IMR-90 (cell line): ENCODE results near the gene APIP. TPM values are rescaled to one million over a fixed set of nuclear protein-coding genes. Genes with fewer than 3 reads are reported as not detected.

Source experiments
- ATAC-seq: fragments of 200-7000 bp; cut with Tn5 transposase; 2 replicates; pipeline ENCODE4 v1.9.1; 2020; ENCODE audit warnings: low read depth, mild to moderate bottlenecking, moderate library complexity
- BruUV-seq: library from RNA; stranded (reverse); fragments of 400-500 nt; replicated peaks from 2 replicates; lab custom pipeline; 2021; lab: Mats Ljungman, UMichigan
- CTCF ChIA-PET: fragments of 300-600 bp; formaldehyde crosslinking; extraction: SDS; loops from one replicate; lab custom pipeline; 2021; ENCODE audit warnings: antibody characterized with exemption; lab: Yijun Ruan, JAX
- POLR2A ChIA-PET: fragments of 300-600 bp; sonication (Branson Sonifier 250); formaldehyde crosslinking; loops from one replicate; lab custom pipeline; 2022; ENCODE audit warnings: antibody characterized with exemption; ENCODE audit not compliant: unreplicated experiment; lab: Charles Lee
- DNase-seq: peaks from one replicate; pipeline ENCODE4 v3.0.0; 2013
- H2AFZ ChIP-seq: replicated peaks from 2 replicates; pipeline ENCODE3; 2013; ENCODE audit warnings: low read length, mild to moderate bottlenecking; ENCODE audit not compliant: poor library complexity
- H2AK5ac ChIP-seq: 2 replicates; pipeline ENCODE4 v1.6.1; 2013; ENCODE audit warnings: low read depth, low read length, inconsistent platforms
- H2AK9ac ChIP-seq: replicated peaks from 2 replicates; pipeline ENCODE3; 2013; ENCODE audit warnings: mild to moderate bottlenecking, low read depth, low read length, moderate library complexity; ENCODE audit not compliant: poor library complexity
- H2BK120ac ChIP-seq: 2 replicates; pipeline ENCODE4 v1.6.1; 2013; ENCODE audit warnings: low read depth, low read length, inconsistent platforms
- H2BK15ac ChIP-seq: 3 replicates; pipeline ENCODE4 v1.6.1; 2013; ENCODE audit warnings: low read depth, low read length, inconsistent platforms
- H2BK20ac ChIP-seq: 2 replicates; pipeline ENCODE4 v1.6.1; 2013; ENCODE audit warnings: low read depth, mild to moderate bottlenecking, inconsistent platforms, low read length, moderate library complexity
- H2BK5ac ChIP-seq: 2 replicates; pipeline ENCODE4 v1.6.1; 2013; ENCODE audit warnings: mild to moderate bottlenecking, low read depth, low read length, inconsistent platforms; ENCODE audit not compliant: poor library complexity, severe bottlenecking
- H3K14ac ChIP-seq: replicated peaks from 2 replicates; pipeline ENCODE4 v1.6.1; 2013; ENCODE audit warnings: low read depth, low read length, inconsistent platforms
- H3K18ac ChIP-seq: 2 replicates; pipeline ENCODE4 v1.6.1; 2013; ENCODE audit warnings: low read depth, low read length, control low read depth
- H3K23ac ChIP-seq: 2 replicates; pipeline ENCODE4 v1.6.1; 2013; ENCODE audit warnings: low read depth, low read length, inconsistent platforms
- H3K27ac ChIP-seq: 2 replicates; pipeline ENCODE4 v1.5.1; 2013; ENCODE audit warnings: mild to moderate bottlenecking, control low read depth, low read length; ENCODE audit not compliant: insufficient read depth
- H3K27me3 ChIP-seq: 2 replicates; pipeline ENCODE4 v1.6.1; 2013; ENCODE audit warnings: low read length; ENCODE audit not compliant: control insufficient read depth, insufficient read depth
- H3K36me3 ChIP-seq: 2 replicates; pipeline ENCODE4 v1.6.1; 2013; ENCODE audit warnings: low read length, mixed read lengths; ENCODE audit not compliant: control insufficient read depth, insufficient read depth
- H3K4ac ChIP-seq: 2 replicates; pipeline ENCODE4 v1.6.1; 2013; ENCODE audit warnings: low read depth, low read length, inconsistent platforms
- H3K4me1 ChIP-seq: 2 replicates; pipeline ENCODE4 v1.6.1; 2013; ENCODE audit warnings: low read length, mixed read lengths; ENCODE audit not compliant: control insufficient read depth, insufficient read depth
- H3K4me2 ChIP-seq: 2 replicates; pipeline ENCODE4 v1.6.1; 2013; ENCODE audit warnings: low read depth, mild to moderate bottlenecking, control low read depth, low read length, moderate library complexity
- H3K4me3 ChIP-seq: 2 replicates; pipeline ENCODE4 v1.5.1; 2013; ENCODE audit warnings: low read depth, mild to moderate bottlenecking, control low read depth, low read length, moderate library complexity; ENCODE audit not compliant: insufficient read depth
- H3K56ac ChIP-seq: 2 replicates; pipeline ENCODE4 v1.6.1; 2013; ENCODE audit warnings: low read length, inconsistent platforms; ENCODE audit not compliant: insufficient read depth; ENCODE audit errors: extremely low read depth
- H3K79me1 ChIP-seq, 2 experiments: 2 replicates each; pipeline ENCODE4 v1.6.1; 2013; ENCODE audit warnings: low read length in 2 of 2, inconsistent platforms in 1 of 2, low read depth in 1 of 2
- H3K9ac ChIP-seq: 2 replicates; pipeline ENCODE4 v1.6.1; 2013; ENCODE audit warnings: low read depth, low read length, control low read depth
- H3K9me1 ChIP-seq: 2 replicates; pipeline ENCODE4 v1.6.1; 2013; ENCODE audit warnings: low read length, inconsistent platforms; ENCODE audit not compliant: insufficient read depth
- H3K9me3 ChIP-seq: 2 replicates; pipeline ENCODE4 v1.6.1; 2013; ENCODE audit warnings: low read length; ENCODE audit not compliant: control insufficient read depth, insufficient read depth
- H4K20me1 ChIP-seq: 2 replicates; pipeline ENCODE4 v1.6.1; 2013; ENCODE audit warnings: low read length, inconsistent platforms; ENCODE audit not compliant: insufficient read depth
- H4K5ac ChIP-seq: 2 replicates; pipeline ENCODE4 v1.6.1; 2013; ENCODE audit warnings: mild to moderate bottlenecking, low read depth, low read length, control low read depth
- H4K8ac ChIP-seq, 2 experiments: 2 replicates each; pipeline ENCODE4 v1.6.1; 2013; ENCODE audit warnings: low read depth in 2 of 2, low read length in 2 of 2, control low read depth in 1 of 2, inconsistent platforms in 1 of 2
- H4K91ac ChIP-seq: 2 replicates; pipeline ENCODE4 v1.6.1; 2013; ENCODE audit warnings: low read depth, low read length, inconsistent platforms; ENCODE audit not compliant: insufficient read depth
- BHLHE40 ChIP-seq: fragments of 150-350 bp; IDR thresholded peaks from 2 replicates; pipeline ENCODE4 v1.6.1; 2016; ENCODE audit warnings: mild to moderate bottlenecking, low read depth, low read length
- CEBPB ChIP-seq: IDR thresholded peaks from 2 replicates; pipeline ENCODE4 v1.6.1; 2012; ENCODE audit warnings: low read depth, low read length, improper control_type of control experiment
- CHD1 ChIP-seq: IDR thresholded peaks from 2 replicates; pipeline ENCODE4 v1.6.1; 2012; ENCODE audit warnings: low read depth, low read length, improper control_type of control experiment
- CTCF ChIP-seq: conservative IDR thresholded peaks from 2 replicates; pipeline ENCODE4 v1.5.1; 2012; ENCODE audit warnings: mild to moderate bottlenecking, low read depth, low read length, improper control_type of control experiment
- ELK1 ChIP-seq: fragments of 150-350 bp; IDR thresholded peaks from 2 replicates; pipeline ENCODE4 v1.6.1; 2016; ENCODE audit warnings: low read depth, mild to moderate bottlenecking, low read length, moderate library complexity, borderline replicate concordance
- FOS ChIP-seq: fragments of 150-350 bp; IDR thresholded peaks from 2 replicates; pipeline ENCODE4 v1.6.1; 2016; ENCODE audit warnings: low read depth, low read length
- MAFK ChIP-seq: IDR thresholded peaks from 2 replicates; pipeline ENCODE4 v1.6.1; 2012; ENCODE audit warnings: low read depth, low read length, improper control_type of control experiment
- MAZ ChIP-seq: IDR thresholded peaks from 2 replicates; pipeline ENCODE4 v1.6.1; 2012; ENCODE audit warnings: low read depth, mild to moderate bottlenecking, low read length, improper control_type of control experiment, moderate library complexity, borderline replicate concordance
- MXI1 ChIP-seq: IDR thresholded peaks from 2 replicates; pipeline ENCODE4 v1.6.1; 2012; ENCODE audit warnings: low read depth, mild to moderate bottlenecking, low read length, moderate library complexity, borderline replicate concordance
- NFE2L2 ChIP-seq: fragments of 150-350 bp; IDR thresholded peaks from 2 replicates; pipeline ENCODE4 v1.6.1; 2016; ENCODE audit warnings: low read depth, mild to moderate bottlenecking, low read length
- POLR2A ChIP-seq: IDR thresholded peaks from 2 replicates; pipeline ENCODE4 v1.6.1; 2012; ENCODE audit warnings: mild to moderate bottlenecking, low read depth, low read length
- RAD21 ChIP-seq: IDR thresholded peaks from 2 replicates; pipeline ENCODE4 v1.6.1; 2012; ENCODE audit warnings: low read length, improper control_type of control experiment
- RCOR1 ChIP-seq: IDR thresholded peaks from 2 replicates; pipeline ENCODE4 v1.6.1; 2012; ENCODE audit warnings: mild to moderate bottlenecking, low read length, improper control_type of control experiment; ENCODE audit not compliant: insufficient replicate concordance
- RFX5 ChIP-seq: IDR thresholded peaks from 2 replicates; pipeline ENCODE4 v1.8.0; 2012; ENCODE audit warnings: low read depth, mild to moderate bottlenecking, low read length, moderate library complexity
- SMC3 ChIP-seq: fragments of 150-350 bp; IDR thresholded peaks from 2 replicates; pipeline ENCODE4 v1.6.1; 2016; ENCODE audit warnings: low read depth, mild to moderate bottlenecking, antibody characterized with exemption, low read length, moderate library complexity
- USF2 ChIP-seq: fragments of 150-350 bp; IDR thresholded peaks from 2 replicates; pipeline ENCODE4 v1.6.1; 2017; ENCODE audit warnings: mild to moderate bottlenecking, antibody characterized with exemption, low read length, low read depth
- WGBS, 2 experiments: methylation state at CpG; one replicate each; pipeline versions ENCODE4 v1.1.5 to v1.1.7; 2013; ENCODE audit warnings: missing lambda C conversion rate in 2 of 2; ENCODE audit not compliant: insufficient read length in 1 of 2; ENCODE audit errors: extremely low coverage in 2 of 2; 5-methylcytosine and 5-hydroxymethylcytosine counted together
- dilution Hi-C: fragments of 300-500 bp; cut with HindIII; formaldehyde crosslinking; loops from one replicate; pipeline ENCODE4 v1.14.3; 2018; ENCODE audit warnings: low sequenced_read_pairs; ENCODE audit not compliant: unreplicated experiment
- in situ Hi-C: fragments of 300-500 bp; cut with MboI; formaldehyde crosslinking; loops from 3 replicates; pipeline ENCODE4 v1.14.3; 2019; ENCODE audit warnings: low sequenced_read_pairs, inconsistent platforms, mixed read lengths
- intact Hi-C: fragments of 100-400 bp; cut with micrococcal nuclease; formaldehyde crosslinking; loops from 2 replicates; pipeline ENCODE4 v1.10.0; 2022
- polyA plus RNA-seq, 3 experiments: library from polyadenylated mRNA; depleted of rRNA; stranded (reverse); fragments of >200 nt; gene quantifications; 2 replicates each; pipeline ENCODE4 v1.2.3, GENCODE V29; 2012; ENCODE audit warnings: low replicate concordance in 1 of 3
- total RNA-seq: library from RNA; depleted of rRNA; stranded (reverse); fragments of >200 nt; gene quantifications from 2 replicates; pipeline ENCODE4 v1.2.3, GENCODE V29; 2012

Gene APIP
- total and polyA plus RNA-seq, 2 of the 4 experiments (the other 2 are of a cell fraction) = 9.9 to 16.6 TPM

- Histone ChIP-seq H3K14ac (no peak overlapping the region), H4K8ac (no peak overlapping the region), H3K27me3 (peaks cover 25% of the 10 kb centered on the region), H2AK5ac (no peak overlapping the region), H3K9ac (no peak overlapping the region), H2AK9ac (no peak overlapping the region), H3K4me3 (no peak overlapping the region), H3K79me1 (no peaks in the 10 kb centered on the region), H3K56ac (no peak overlapping the region), H4K5ac (no peak overlapping the region), H3K18ac (no peak overlapping the region), H2BK20ac (no peak overlapping the region), H2BK15ac (no peak overlapping the region), H3K36me3 (no peaks in the 10 kb centered on the region), H3K4ac (no peak overlapping the region), H3K4me1 (no peaks in the 10 kb centered on the region), H4K91ac (no peak overlapping the region), H3K27ac (no peak overlapping the region), H3K4me2 (no peak overlapping the region), H3K9me1 (no peaks in the 10 kb centered on the region), H2BK120ac (no peak overlapping the region), H4K20me1 (no peaks in the 10 kb centered on the region), H2BK5ac (no peak overlapping the region), H3K9me3 (no peaks in the 10 kb centered on the region), H2AFZ (no peak overlapping the region), H3K23ac (no peak overlapping the region)
- DNase-seq (no peak), ATAC-seq (no peak)
- no peak for TF ChIP-seq FOS
- TF ChIP-seq RFX5 = no peak
- TF ChIP-seq NFE2L2 = no peak
- no peak for TF ChIP-seq BHLHE40
- no peak for TF ChIP-seq CTCF
- no peak for TF ChIP-seq RCOR1
- no peak for TF ChIP-seq SMC3
- no peak for TF ChIP-seq USF2
- TF ChIP-seq RAD21 = no peak
- no peak for TF ChIP-seq CHD1
- TF ChIP-seq MXI1 = no peak
- no peak for TF ChIP-seq MAZ
- no peak for TF ChIP-seq CEBPB
- TF ChIP-seq MAFK = no peak
- no peak for TF ChIP-seq POLR2A
- no peak for TF ChIP-seq ELK1
- intact Hi-C loops (no loop called here), in situ Hi-C loops (no loop called here), dilution Hi-C loops (no loop called here)
- WGBS, 2 experiments = no CpG with 5 or more reads among the region's 3 CpGs
- ChIA-PET CTCF (no interaction called here), POLR2A (no interaction called here)
- BruUV-seq = no TSS peak
These were observed 69.7 kb downstream of the APIP start for GRCh38 chr11:34846467-34846866.
